Common myeloid progenitor, CD34-positive (primary cell): ENCODE results near the gene CCDC59.

Source experiments
- CTCF ChIA-PET: fragments of 350-600 bp; sonication (Branson Sonifier 250); formaldehyde crosslinking; loops from one replicate; lab custom pipeline; 2021; ENCODE audit warnings: antibody characterized with exemption; lab: Charles Lee
- POLR2A ChIA-PET: fragments of 350-600 bp; sonication (Branson Sonifier 250); formaldehyde crosslinking; loops from one replicate; lab custom pipeline; 2021; ENCODE audit warnings: antibody characterized with exemption; lab: Charles Lee
- DNase-seq, 3 donors: peaks; one replicate each; pipeline versions ENCODE4 v3.0.0 to v3.0.0-alpha.2; 2013
- H3K27ac ChIP-seq, 2 experiments: 1 replicate in 1 of 2; 2 replicates in 1 of 2; pipeline ENCODE4 v1.7.0; 2013; ENCODE audit warnings: inconsistent platforms in 2 of 2, low read length in 2 of 2, mild to moderate bottlenecking in 2 of 2, low read depth in 1 of 2, moderate library complexity in 1 of 2; ENCODE audit not compliant: severe bottlenecking in 2 of 2, insufficient read depth in 1 of 2, poor library complexity in 1 of 2
- H3K27me3 ChIP-seq, 5 experiments: replicated peaks in 2 of 5; 1 replicate in 3 of 5; 2 replicates in 2 of 5; pipeline versions ENCODE4 v1.6.1 to v1.7.0; 2013; ENCODE audit warnings: low read length in 4 of 5, mild to moderate bottlenecking in 2 of 5, moderate library complexity in 2 of 5, inconsistent platforms in 1 of 5; ENCODE audit not compliant: insufficient read depth in 5 of 5, control insufficient read depth in 4 of 5
- H3K36me3 ChIP-seq, 4 experiments: 1 replicate in 2 of 4; 2 replicates in 2 of 4; pipeline versions ENCODE4 v1.6.1 to v1.7.0; 2013; ENCODE audit warnings: low read length in 3 of 4, control low read depth in 1 of 4, mild to moderate bottlenecking in 1 of 4; ENCODE audit not compliant: control insufficient read depth in 4 of 4, insufficient read depth in 4 of 4
- H3K4me1 ChIP-seq, 4 experiments: 1 replicate in 3 of 4; 2 replicates in 1 of 4; pipeline versions ENCODE4 v1.6.1 to v1.7.1; 2013; ENCODE audit warnings: low read length in 3 of 4, mild to moderate bottlenecking in 3 of 4, control low read depth in 1 of 4, inconsistent platforms in 1 of 4, moderate library complexity in 1 of 4; ENCODE audit not compliant: control insufficient read depth in 4 of 4, insufficient read depth in 4 of 4; ENCODE audit errors: control extremely low read depth in 1 of 4
- H3K4me3 ChIP-seq, 7 experiments: 1 replicate in 4 of 7; 2 replicates in 3 of 7; pipeline versions ENCODE4 v1.5.1 to v1.7.0; 2013; ENCODE audit warnings: mild to moderate bottlenecking in 7 of 7, low read length in 6 of 7, moderate library complexity in 6 of 7, inconsistent platforms in 2 of 7, low read depth in 2 of 7, control low read depth in 1 of 7; ENCODE audit not compliant: insufficient read depth in 4 of 7, control insufficient read depth in 1 of 7; ENCODE audit errors: extremely low read depth in 1 of 7
- H3K9me3 ChIP-seq, 5 experiments: 1 replicate in 4 of 5; 2 replicates in 1 of 5; pipeline versions ENCODE4 v1.6.1 to v1.7.1; 2013; ENCODE audit warnings: low read length in 4 of 5, mild to moderate bottlenecking in 2 of 5, inconsistent platforms in 1 of 5, low read depth in 1 of 5, moderate library complexity in 1 of 5; ENCODE audit not compliant: control insufficient read depth in 4 of 5, insufficient read depth in 2 of 5; ENCODE audit errors: control extremely low read depth in 1 of 5
- WGBS: methylation state at CpG from one replicate; pipeline ENCODE4 v1.1.5; 2013; ENCODE audit not compliant: insufficient coverage; 5-methylcytosine and 5-hydroxymethylcytosine counted together

Gene CCDC59

DNA sequence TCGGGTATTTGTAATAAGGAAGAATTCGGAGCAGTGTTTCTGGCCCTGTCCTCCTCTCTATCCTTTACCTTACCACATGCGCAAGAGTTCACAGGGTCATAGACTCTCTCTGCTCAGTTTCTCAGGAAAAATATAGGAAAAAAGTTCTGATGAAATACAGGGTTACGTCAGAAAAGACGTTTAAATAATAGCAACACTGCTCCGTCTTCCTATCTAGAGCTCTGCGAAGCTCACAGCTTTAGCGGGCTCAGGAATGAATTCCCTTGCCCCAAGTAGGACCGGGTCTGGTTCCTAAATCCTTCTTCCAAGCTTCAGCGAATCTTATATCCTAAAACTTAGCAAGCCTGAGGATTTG is 365 bp downstream of the CCDC59 start:
- 0% methylated on average over 7 of the region's 10 CpGs for WGBS

DNA sequence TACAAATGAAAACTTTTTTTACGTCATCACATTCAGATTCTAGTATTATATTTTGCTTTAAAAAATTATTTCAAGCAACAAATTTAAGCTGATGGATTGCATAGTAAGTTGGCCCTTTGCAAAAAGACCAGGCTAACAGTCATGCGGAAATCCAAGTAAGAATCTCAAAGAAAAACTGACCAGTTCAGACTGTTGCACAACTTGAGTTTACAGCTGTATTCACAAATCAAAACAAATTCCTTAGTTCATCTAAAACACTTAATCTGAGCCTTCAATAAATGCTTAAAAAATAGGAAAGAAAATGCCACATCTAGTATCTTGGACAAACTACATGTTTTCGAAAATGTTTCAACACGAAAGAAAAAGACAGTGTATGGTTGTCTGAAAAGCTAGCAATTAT is 847 bp downstream of the CCDC59 start:
- POLR2A ChIA-PET = no interaction called here
- CTCF ChIA-PET = interaction anchor here (0.9 to 2.0 kb wide), 4 partner anchors 8 to 329 kb away, joined by 3 to 10 read pairs (median 4); partner anchors contain the start of gene TMTC2

More for the DNA sequence above, 365 bp downstream of the CCDC59 start:
- DNase-seq = no peak
- no peaks in the 10 kb centered on the region for H3K27me3 ChIP-seq
- ChIA-PET POLR2A (no interaction called here), CTCF (interaction anchor here (0.6 to 2.0 kb wide), 6 partner anchors 10 to 736 kb away, joined by 3 to 10 read pairs (median 4); partner anchors contain the start of gene TMTC2)
- peaks cover 12 to 24% (median 16%) of the 10 kb centered on the region in 4 experiments for H3K4me1 ChIP-seq
- peak overlapping the region; percentile 89 to 100 (median 99) for H3K4me3 ChIP-seq
- no peaks in the 10 kb centered on the region for H3K9me3 ChIP-seq
- H3K27ac ChIP-seq = peak overlapping the region; percentile 98 to 99
- peaks cover 0 to 33% (median 13%) of the 10 kb centered on the region in 4 experiments for H3K36me3 ChIP-seq

DNA sequence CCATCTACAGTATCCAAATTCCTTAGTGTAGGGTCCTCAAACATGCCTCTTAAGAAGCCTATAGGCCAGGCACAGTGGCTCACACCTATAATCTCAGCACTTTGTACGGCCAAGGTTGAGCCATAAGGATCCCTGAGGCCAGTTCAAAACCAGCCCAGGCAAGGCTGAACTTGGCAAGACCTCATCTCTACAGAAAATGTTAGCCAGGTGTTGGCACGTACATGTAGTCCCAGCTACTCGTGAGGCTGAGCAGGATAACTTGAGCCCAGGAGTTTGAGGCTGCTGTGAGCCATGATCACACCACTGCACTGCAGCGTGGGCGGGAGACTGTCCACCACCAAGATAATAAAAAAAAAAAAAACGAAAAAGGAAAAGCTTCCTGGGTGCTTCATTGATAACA is 6.8 kb downstream of the CCDC59 start:
- ChIA-PET POLR2A (no interaction called here), CTCF (interaction anchor here (1.2 kb wide), 1 partner anchor 8 kb away, joined by 3 read pairs; no protein-coding TSS in a partner anchor)
- 94% methylated on average over 6 of the region's 6 CpGs for WGBS
- Histone ChIP-seq H3K27me3 (no peaks in the 10 kb centered on the region), H3K27ac (no peak overlapping the region), H3K9me3 (no peaks in the 10 kb centered on the region), H3K4me3 (no peak overlapping the region), H3K36me3 (peaks cover 4 to 50% (median 22%) of the 10 kb centered on the region in 4 experiments), H3K4me1 (peaks cover 0 to 4% (median 0%) of the 10 kb centered on the region in 4 experiments)
- DNase-seq = no peak

More for the DNA sequence above, 847 bp downstream of the CCDC59 start:
- 83% methylated on average over 1 of the region's 4 CpGs for WGBS
- DNase-seq = no peak
- Histone ChIP-seq H3K27me3 (no peaks in the 10 kb centered on the region), H3K36me3 (peaks cover under 1 to 37% (median 16%) of the 10 kb centered on the region in 4 experiments), H3K9me3 (no peaks in the 10 kb centered on the region), H3K4me3 (peak overlapping the region in 6 of 7 experiments; percentile 97 to 100 (median 100)), H3K27ac (peak overlapping the region; percentile 98 to 99), H3K4me1 (peaks cover 12 to 24% (median 16%) of the 10 kb centered on the region in 4 experiments)

DNA sequence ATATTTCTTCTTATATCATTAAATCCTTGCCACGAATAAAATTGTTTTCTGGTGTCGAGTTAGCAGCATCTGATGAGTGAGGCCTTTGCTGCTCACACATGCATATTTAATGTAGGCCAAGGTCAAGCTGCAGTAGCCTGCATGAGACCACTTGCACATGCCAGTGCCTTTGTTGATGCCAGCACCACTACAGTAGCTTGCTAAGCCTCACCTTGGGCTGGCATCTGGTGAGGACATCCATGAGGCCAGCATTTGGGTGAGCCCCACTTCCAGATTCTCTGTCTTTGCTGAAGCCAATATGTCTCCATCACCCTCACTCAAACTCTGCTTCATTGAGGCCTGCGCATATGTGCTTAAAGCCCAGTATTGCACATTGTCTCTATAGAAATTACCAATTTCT is 8.0 kb downstream of the CCDC59 start:
- peaks cover 4 to 41% (median 17%) of the 10 kb centered on the region in 4 experiments for H3K36me3 ChIP-seq
- H3K4me3 ChIP-seq = no peak overlapping the region
- ChIA-PET CTCF (interaction anchor here (1.0 to 1.2 kb wide), 2 partner anchors 9 kb away, joined by 3 read pairs; no protein-coding TSS in a partner anchor), POLR2A (no interaction called here)
- H3K9me3 ChIP-seq = no peaks in the 10 kb centered on the region
- no peak for DNase-seq
- no peaks in the 10 kb centered on the region for H3K27me3 ChIP-seq
- H3K4me1 ChIP-seq = no peaks in the 10 kb centered on the region
- whole genome bisulfite sequencing = 95% methylated on average over 3 of the region's 3 CpGs
- no peak overlapping the region for H3K27ac ChIP-seq

DNA sequence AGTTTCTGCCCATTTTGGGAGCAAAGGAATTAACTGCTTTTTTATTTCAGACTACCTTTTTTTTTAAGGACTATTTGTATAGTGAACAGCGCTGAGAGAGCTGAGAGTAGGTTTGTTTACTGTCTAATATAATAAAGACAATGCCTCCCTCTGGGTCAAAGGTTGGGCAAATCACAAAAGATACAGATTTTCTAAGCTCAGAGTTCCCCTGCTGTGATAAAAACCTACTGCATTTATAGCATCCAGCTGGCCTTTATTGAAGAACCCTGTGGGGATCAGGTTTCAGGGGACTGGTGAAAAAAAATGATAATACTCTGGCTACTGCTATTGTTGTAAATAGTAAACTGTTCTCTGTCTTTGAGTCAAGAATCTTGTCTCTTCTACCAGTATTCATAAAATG is 28.7 kb downstream of the CCDC59 start:
- CTCF ChIA-PET = interaction anchor here (0.6 to 0.9 kb wide), 2 partner anchors 685 to 711 kb away, joined by 3 read pairs; no protein-coding TSS in a partner anchor
- H3K36me3 ChIP-seq = no peaks in the 10 kb centered on the region
- H3K9me3 ChIP-seq = no peaks in the 10 kb centered on the region
- POLR2A ChIA-PET = no interaction called here
- peaks cover 0 to 4% (median 2%) of the 10 kb centered on the region in 5 experiments for H3K27me3 ChIP-seq
- H3K4me3 ChIP-seq = no peak overlapping the region
- WGBS = no CpG with 5 or more reads among the region's 1 CpG
- no peak overlapping the region for H3K27ac ChIP-seq
- DNase-seq = no peak
- H3K4me1 ChIP-seq = no peaks in the 10 kb centered on the region

DNA sequence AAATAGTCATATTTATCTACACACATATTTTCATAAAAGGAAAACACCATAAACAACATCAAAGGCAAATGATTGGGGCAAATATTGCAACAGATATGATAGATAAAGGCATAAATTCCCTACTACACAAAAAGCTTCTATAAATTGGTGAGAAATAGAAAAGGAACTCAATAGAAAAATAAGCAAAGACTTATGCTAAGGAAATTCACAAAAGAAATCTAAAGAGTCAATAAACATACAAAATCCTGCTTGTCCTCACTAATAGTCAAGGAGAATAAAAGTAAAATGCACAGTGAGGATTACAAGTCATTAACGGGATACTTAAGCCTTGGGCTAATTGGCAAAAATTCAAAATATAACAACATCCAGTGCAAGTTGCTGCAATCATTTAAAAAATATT is 30.3 kb downstream of the CCDC59 start:
- H3K4me3 ChIP-seq = no peak overlapping the region
- H3K27me3 ChIP-seq = peaks cover 0 to 4% (median 2%) of the 10 kb centered on the region in 5 experiments
- H3K9me3 ChIP-seq = no peaks in the 10 kb centered on the region
- H3K27ac ChIP-seq = no peak overlapping the region
- WGBS = no CpG with 5 or more reads among the region's 1 CpG
- no peaks in the 10 kb centered on the region for H3K36me3 ChIP-seq
- no peaks in the 10 kb centered on the region for H3K4me1 ChIP-seq
- ChIA-PET POLR2A (no interaction called here), CTCF (no interaction called here)
- no peak for DNase-seq

DNA sequence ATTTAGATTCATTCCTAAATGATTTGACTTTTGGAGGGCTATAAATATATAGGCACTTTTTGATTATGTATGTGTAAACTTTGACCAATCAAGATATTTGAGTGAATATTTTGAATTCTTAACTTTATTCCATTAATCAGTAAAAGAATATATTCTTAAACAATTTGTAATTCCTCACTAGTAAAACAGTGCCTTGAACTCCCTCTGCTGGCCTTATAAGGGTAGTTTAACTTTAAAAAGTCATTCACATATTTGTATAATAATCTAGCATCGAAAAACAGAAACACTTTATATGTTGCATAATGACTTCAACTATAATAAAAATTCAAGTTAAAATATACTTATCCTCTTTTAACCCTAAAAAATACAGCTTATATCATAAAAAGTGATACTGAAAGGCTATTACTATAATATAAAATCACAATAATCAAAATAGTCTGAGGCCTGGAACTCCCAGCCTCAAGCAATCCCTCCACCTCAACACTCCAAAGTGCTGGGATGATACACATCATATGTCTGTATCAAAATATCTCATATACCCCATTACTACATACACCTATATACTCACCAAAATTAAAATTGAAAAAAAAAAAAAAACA is 31.2 kb downstream of the CCDC59 start:
- ChIA-PET POLR2A (no interaction called here), CTCF (interaction anchor here (1.5 kb wide), 1 partner anchor 683 kb away, joined by 4 read pairs; no protein-coding TSS in a partner anchor)
- peak; percentile 12 to 45 (median 28) for DNase-seq
- Histone ChIP-seq H3K27ac (no peak overlapping the region), H3K36me3 (no peaks in the 10 kb centered on the region), H3K4me3 (no peak overlapping the region), H3K27me3 (peaks cover 0 to 4% (median 2%) of the 10 kb centered on the region in 5 experiments), H3K9me3 (no peaks in the 10 kb centered on the region), H3K4me1 (no peaks in the 10 kb centered on the region)
- no CpG with 5 or more reads among the region's 1 CpG for WGBS
